T-helper 1 cell treated with Interleukin-12 subunit alpha and Interleukin-12 subunit beta and Interleukin-4 antibody, amounts not matched to agents 30 μg/mL and 1 μg/mL, for 36 hours (primary cell): ENCODE results near the gene NIPSNAP3A.

ENCODE experiments used
- H3K27ac Mint-ChIP-seq: one replicate; pipeline ENCODE4 v1.8.0; 2021; ENCODE audit warnings: mild to moderate bottlenecking, mixed read lengths
- H3K27me3 Mint-ChIP-seq: one replicate; pipeline ENCODE4 v1.8.0; 2021; ENCODE audit warnings: low read depth, mixed read lengths
- H3K36me3 Mint-ChIP-seq: one replicate; pipeline ENCODE4 v1.8.0; 2021; ENCODE audit warnings: low read depth, mixed read lengths
- H3K4me1 Mint-ChIP-seq: one replicate; pipeline ENCODE4 v1.8.0; 2021; ENCODE audit warnings: low read depth, mixed read lengths
- H3K4me3 Mint-ChIP-seq: one replicate; pipeline ENCODE4 v1.8.0; 2021; ENCODE audit warnings: mild to moderate bottlenecking, moderate library complexity, mixed read lengths
- H3K9me3 Mint-ChIP-seq: one replicate; pipeline ENCODE4 v1.8.0; 2021; ENCODE audit warnings: mixed read lengths

Gene NIPSNAP3A

GRCh38 chr9:104783588-104783987, 36.1 kb downstream of the NIPSNAP3A start:
- Mint-ChIP-seq H3K27me3 (peaks cover 2% of the 10 kb centered on the region), H3K9me3 (no peaks in the 10 kb centered on the region), H3K27ac (no peak overlapping the region), H3K36me3 (peaks cover under 1% of the 10 kb centered on the region), H3K4me1 (peaks cover 6% of the 10 kb centered on the region), H3K4me3 (no peak overlapping the region)

DNA sequence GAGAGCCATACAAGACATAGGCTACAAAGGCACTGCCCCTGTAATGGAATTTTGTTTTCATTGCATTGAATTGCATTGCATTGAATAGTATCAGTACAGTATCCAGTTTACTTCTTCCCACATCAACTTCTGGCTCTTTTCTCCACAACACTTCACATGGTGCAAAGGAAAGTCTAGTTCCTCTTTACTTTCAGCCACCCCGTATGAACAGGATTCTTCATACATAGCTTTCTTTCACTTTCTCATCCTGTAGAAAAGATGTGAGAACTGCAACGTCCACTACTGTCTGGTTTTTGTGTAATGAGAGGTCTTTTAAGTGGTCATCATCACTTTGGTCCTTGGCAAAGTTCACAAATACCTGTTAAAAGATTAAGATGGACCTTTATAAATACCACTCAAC, 36.6 kb downstream of the NIPSNAP3A start:
- no peaks in the 10 kb centered on the region for H3K9me3 Mint-ChIP-seq
- H3K36me3 Mint-ChIP-seq: peaks cover 2% of the 10 kb centered on the region
- peaks cover 2% of the 10 kb centered on the region for H3K27me3 Mint-ChIP-seq
- no peak overlapping the region for H3K27ac Mint-ChIP-seq
- no peak overlapping the region for H3K4me3 Mint-ChIP-seq
- peaks cover 6% of the 10 kb centered on the region for H3K4me1 Mint-ChIP-seq

DNA sequence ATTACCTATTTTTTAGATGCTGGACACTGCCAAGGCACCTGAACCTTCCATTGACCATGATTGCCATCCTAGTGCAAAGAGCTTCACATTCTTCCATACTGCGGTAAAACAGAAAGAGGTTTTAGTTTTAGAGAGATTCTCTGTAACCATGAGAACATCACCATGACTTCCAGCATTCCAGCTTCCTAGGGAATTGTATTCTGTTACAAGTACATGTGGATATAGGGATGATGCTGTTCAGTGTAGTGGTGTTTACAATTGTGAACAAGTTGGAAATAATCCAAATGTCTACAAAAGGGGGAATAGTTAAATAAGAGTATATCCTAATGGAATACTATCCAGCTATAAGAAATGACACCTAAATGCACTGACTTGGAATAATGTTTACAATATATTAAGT, 38.8 kb downstream of the NIPSNAP3A start:
- H3K9me3 Mint-ChIP-seq: no peaks in the 10 kb centered on the region
- H3K4me1 Mint-ChIP-seq: peaks cover 4% of the 10 kb centered on the region
- peaks cover 2% of the 10 kb centered on the region for H3K36me3 Mint-ChIP-seq
- H3K27ac Mint-ChIP-seq: no peak overlapping the region
- H3K27me3 Mint-ChIP-seq: no peaks in the 10 kb centered on the region
- H3K4me3 Mint-ChIP-seq: no peak overlapping the region

GRCh38 chr9:104787306-104788015, 40.0 kb downstream of the NIPSNAP3A start:
- H3K4me1 Mint-ChIP-seq: peaks cover 4% of the 10 kb centered on the region
- no peak overlapping the region for H3K4me3 Mint-ChIP-seq
- H3K9me3 Mint-ChIP-seq: no peaks in the 10 kb centered on the region
- no peaks in the 10 kb centered on the region for H3K27me3 Mint-ChIP-seq
- H3K36me3 Mint-ChIP-seq: peaks cover 2% of the 10 kb centered on the region
- no peak overlapping the region for H3K27ac Mint-ChIP-seq

DNA sequence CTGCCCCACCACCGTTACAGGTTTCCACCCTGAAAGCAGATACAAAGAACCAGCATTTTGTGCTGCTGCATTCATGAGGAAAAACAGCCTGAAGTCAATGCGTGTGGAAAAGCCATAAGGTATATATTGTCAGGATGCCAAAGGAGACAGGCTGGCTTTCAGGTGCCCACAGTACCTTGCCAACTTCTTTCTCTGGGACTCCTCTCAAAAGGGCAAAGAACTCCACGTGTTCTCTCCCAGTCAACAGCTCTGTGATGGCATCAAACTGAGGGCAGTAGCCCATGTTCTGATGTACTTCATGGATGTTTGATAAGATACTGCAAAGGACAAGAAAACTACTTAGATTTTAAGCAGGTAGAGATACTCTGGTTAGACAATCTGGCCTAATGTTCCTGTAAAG, 40.8 kb downstream of the NIPSNAP3A start:
- Mint-ChIP-seq H3K4me1 (peaks cover 4% of the 10 kb centered on the region), H3K27me3 (no peaks in the 10 kb centered on the region), H3K9me3 (no peaks in the 10 kb centered on the region), H3K27ac (no peak overlapping the region), H3K36me3 (peaks cover 2% of the 10 kb centered on the region), H3K4me3 (no peak overlapping the region)

- no peaks in the 10 kb centered on the region for H3K36me3 Mint-ChIP-seq
These were observed 46.6 kb downstream of the NIPSNAP3A start for GRCh38 chr9:104794070-104794469.

DNA sequence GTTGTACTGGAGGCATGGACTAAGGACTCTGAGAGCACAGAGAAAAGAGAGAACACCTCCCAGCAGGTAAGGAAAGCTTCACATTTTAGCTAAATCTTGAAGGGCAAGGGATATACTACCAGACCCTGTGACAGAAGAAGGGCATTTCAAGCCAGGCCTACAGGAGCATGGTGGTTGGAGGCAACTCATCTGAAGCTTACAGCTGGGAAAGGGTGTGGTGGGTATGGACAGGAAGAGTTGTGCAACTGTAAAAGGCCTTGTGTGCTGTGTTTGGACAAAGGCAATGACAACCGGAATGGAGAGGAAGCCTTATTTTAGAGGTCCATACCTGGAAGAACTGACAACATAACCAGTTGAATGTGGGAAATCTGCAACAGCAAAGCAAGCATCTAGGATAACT, 47.6 kb downstream of the NIPSNAP3A start:
- no peak overlapping the region for H3K4me3 Mint-ChIP-seq
- H3K27ac Mint-ChIP-seq: no peak overlapping the region
- H3K4me1 Mint-ChIP-seq: peaks cover 1% of the 10 kb centered on the region
- H3K9me3 Mint-ChIP-seq: no peaks in the 10 kb centered on the region
- no peaks in the 10 kb centered on the region for H3K27me3 Mint-ChIP-seq
- no peaks in the 10 kb centered on the region for H3K36me3 Mint-ChIP-seq

More at GRCh38 chr9:104794070-104794469, 46.6 kb downstream of the NIPSNAP3A start:
- H3K9me3 Mint-ChIP-seq: no peaks in the 10 kb centered on the region
- H3K27me3 Mint-ChIP-seq: no peaks in the 10 kb centered on the region
- peaks cover 1% of the 10 kb centered on the region for H3K4me1 Mint-ChIP-seq
- no peak overlapping the region for H3K27ac Mint-ChIP-seq
- no peak overlapping the region for H3K4me3 Mint-ChIP-seq

- H3K27ac Mint-ChIP-seq: no peak overlapping the region
- peaks cover 1% of the 10 kb centered on the region for H3K4me1 Mint-ChIP-seq
- H3K4me3 Mint-ChIP-seq: no peak overlapping the region
- H3K36me3 Mint-ChIP-seq: no peaks in the 10 kb centered on the region
- H3K27me3 Mint-ChIP-seq: no peaks in the 10 kb centered on the region
- no peaks in the 10 kb centered on the region for H3K9me3 Mint-ChIP-seq
These were observed 48.4 kb downstream of the NIPSNAP3A start for GRCh38 chr9:104795857-104796256.

DNA sequence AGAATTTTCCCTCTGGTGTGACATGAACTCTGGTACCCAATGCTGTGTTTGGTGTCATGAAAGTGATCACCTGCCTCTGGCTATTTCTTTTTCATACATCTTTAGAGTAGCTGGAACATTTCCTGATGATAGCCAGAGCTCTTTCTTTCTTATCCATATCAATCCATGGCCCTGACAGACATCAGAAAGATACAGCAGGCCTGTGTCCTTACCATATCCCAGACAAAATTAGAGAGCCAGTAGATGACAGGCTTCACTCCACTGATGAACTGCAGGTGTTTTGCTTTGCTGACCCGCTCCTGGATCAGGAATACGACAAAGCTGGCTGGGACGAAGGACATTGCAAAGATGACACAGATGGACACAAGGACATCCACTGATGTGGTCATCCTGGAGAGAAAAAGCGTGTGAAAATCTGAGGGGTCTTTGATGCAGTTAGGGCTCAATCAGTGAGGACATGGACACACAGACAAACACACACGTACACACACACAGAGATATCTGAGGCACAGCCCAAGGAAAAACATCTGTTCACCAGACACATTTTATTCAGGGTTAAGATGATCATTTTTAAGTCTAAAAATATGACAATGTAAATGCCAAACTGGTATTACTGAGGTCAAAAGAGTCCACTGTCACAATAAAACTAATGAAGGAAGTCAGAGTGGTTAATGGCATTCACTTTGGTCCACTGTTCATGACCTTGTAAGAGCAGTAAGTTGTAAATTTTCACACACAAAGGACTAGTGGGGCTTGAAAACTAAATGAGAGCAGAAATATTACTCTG, 50.9 kb downstream of the NIPSNAP3A start:
- peaks cover 1% of the 10 kb centered on the region for H3K4me1 Mint-ChIP-seq
- no peak overlapping the region for H3K4me3 Mint-ChIP-seq
- H3K36me3 Mint-ChIP-seq: no peaks in the 10 kb centered on the region
- H3K27ac Mint-ChIP-seq: no peak overlapping the region
- no peaks in the 10 kb centered on the region for H3K27me3 Mint-ChIP-seq
- H3K9me3 Mint-ChIP-seq: no peaks in the 10 kb centered on the region

DNA sequence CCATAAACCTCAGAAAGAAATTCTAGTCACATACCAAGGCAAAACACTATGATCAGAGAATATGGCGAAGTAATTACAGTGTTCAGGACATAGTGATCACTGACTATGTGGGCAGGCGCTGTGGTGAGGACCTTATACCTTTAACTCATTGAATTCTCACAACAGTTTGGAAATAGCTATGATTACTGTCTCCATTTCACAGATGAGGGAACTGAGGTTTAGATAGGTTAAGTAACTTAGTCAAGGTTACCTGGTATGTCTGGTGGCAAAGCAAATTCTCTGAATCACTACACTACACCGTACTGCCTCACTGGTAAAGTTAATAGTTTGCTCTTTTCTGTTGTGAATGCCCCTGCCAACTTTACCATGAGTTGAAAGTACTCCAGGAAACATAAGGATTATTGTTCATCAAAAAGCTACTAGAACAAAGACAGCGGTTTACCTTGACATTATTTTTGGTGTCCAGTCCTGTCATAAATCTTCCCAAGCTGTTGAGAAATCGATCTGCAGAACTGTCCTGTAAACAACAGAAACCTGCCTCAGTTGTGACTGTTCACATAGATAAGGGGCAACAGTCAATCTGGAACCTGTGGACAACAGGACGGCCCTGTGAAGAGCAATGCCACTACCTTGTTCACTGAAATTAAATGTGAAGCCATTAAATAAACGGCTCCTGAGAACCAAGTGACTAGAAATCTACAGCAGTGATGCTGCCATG, 52.7 kb downstream of the NIPSNAP3A start:
- Mint-ChIP-seq H3K36me3 (no peaks in the 10 kb centered on the region), H3K27ac (no peak overlapping the region), H3K4me1 (no peaks in the 10 kb centered on the region), H3K4me3 (no peak overlapping the region), H3K9me3 (no peaks in the 10 kb centered on the region), H3K27me3 (no peaks in the 10 kb centered on the region)

- no peaks in the 10 kb centered on the region for H3K36me3 Mint-ChIP-seq
- H3K27ac Mint-ChIP-seq: no peak overlapping the region
- H3K9me3 Mint-ChIP-seq: no peaks in the 10 kb centered on the region
- no peaks in the 10 kb centered on the region for H3K4me1 Mint-ChIP-seq
- no peaks in the 10 kb centered on the region for H3K27me3 Mint-ChIP-seq
- no peak overlapping the region for H3K4me3 Mint-ChIP-seq
These were observed 54.6 kb downstream of the NIPSNAP3A start for GRCh38 chr9:104802110-104802509.

DNA sequence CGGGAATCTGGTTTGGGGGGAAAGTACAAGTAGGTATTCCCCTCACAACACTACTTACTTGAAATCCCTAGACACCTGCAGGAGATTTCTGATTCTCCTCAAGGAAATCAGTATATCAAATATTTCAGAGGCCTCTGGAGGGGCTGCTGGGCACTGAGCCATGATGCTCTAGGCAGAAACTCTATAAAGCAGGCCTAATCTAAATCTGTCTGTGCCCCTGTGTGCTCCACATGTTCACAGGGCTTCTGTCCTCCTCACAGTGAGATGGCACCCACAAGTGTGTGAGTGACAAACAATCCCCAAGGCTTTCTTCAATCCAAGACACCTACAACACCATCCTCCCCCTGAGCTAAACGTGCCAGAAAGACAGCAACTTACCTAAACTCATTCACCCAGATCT, 55.4 kb downstream of the NIPSNAP3A start:
- Mint-ChIP-seq H3K9me3 (no peaks in the 10 kb centered on the region), H3K4me1 (no peaks in the 10 kb centered on the region), H3K27me3 (no peaks in the 10 kb centered on the region), H3K4me3 (no peak overlapping the region), H3K27ac (no peak overlapping the region), H3K36me3 (no peaks in the 10 kb centered on the region)

- Mint-ChIP-seq H3K4me1 (no peaks in the 10 kb centered on the region), H3K4me3 (no peak overlapping the region), H3K27me3 (no peaks in the 10 kb centered on the region), H3K27ac (no peak overlapping the region), H3K9me3 (no peaks in the 10 kb centered on the region), H3K36me3 (no peaks in the 10 kb centered on the region)
These were observed 58.0 kb downstream of the NIPSNAP3A start for GRCh38 chr9:104805441-104805840.

- H3K36me3 Mint-ChIP-seq: no peaks in the 10 kb centered on the region
- no peak overlapping the region for H3K4me3 Mint-ChIP-seq
- no peaks in the 10 kb centered on the region for H3K9me3 Mint-ChIP-seq
- H3K4me1 Mint-ChIP-seq: no peaks in the 10 kb centered on the region
- no peaks in the 10 kb centered on the region for H3K27me3 Mint-ChIP-seq
- no peak overlapping the region for H3K27ac Mint-ChIP-seq
These were observed 60.6 kb downstream of the NIPSNAP3A start for GRCh38 chr9:104808035-104808614.
